Fibroblast of lung (primary cell): ENCODE results near the gene KLK11. TPM values are rescaled to one million over a fixed set of nuclear protein-coding genes. Genes with fewer than 3 reads are reported as not detected.

Experiments
- DNase-seq, 2 donors: peaks; one replicate each; pipeline versions ENCODE4 v3.0.0 to v3.0.0-alpha.2; 2010; ENCODE audit warnings: low read depth in 2 of 2
- H2AFZ ChIP-seq: 2 replicates; pipeline ENCODE4 v1.5.1; 2012; ENCODE audit warnings: low read length, control low read depth, inconsistent platforms
- H3K27ac ChIP-seq: 2 replicates; pipeline ENCODE4 v1.5.1; 2011; ENCODE audit warnings: low read length, control low read depth; ENCODE audit not compliant: insufficient read depth
- H3K27me3 ChIP-seq: 2 replicates; pipeline ENCODE4 v1.5.1; 2011; ENCODE audit warnings: mild to moderate bottlenecking, low read length; ENCODE audit not compliant: control insufficient read depth, insufficient read depth
- H3K36me3 ChIP-seq: 2 replicates; pipeline ENCODE4 v1.5.1; 2011; ENCODE audit warnings: low read length; ENCODE audit not compliant: control insufficient read depth, insufficient read depth
- H3K4me1 ChIP-seq: 2 replicates; pipeline ENCODE4 v1.5.1; 2011; ENCODE audit warnings: low read length; ENCODE audit not compliant: control insufficient read depth, insufficient read depth; ENCODE audit errors: extremely low read depth
- H3K4me2 ChIP-seq: 2 replicates; pipeline ENCODE4 v1.5.1; 2011; ENCODE audit warnings: low read length, control low read depth; ENCODE audit not compliant: insufficient read depth; ENCODE audit errors: extremely low read depth
- H3K4me3 ChIP-seq, 4 experiments: fragments of 200-600 bp in 1 of 4; sonication (generic) in 1 of 4; replicated peaks in 1 of 4; 2 replicates each; pipeline ENCODE4 v1.5.1; 2011 to 2016; ENCODE audit warnings: low read length in 4 of 4, low read depth in 3 of 4, mild to moderate bottlenecking in 3 of 4, control low read depth in 2 of 4, inconsistent platforms in 1 of 4, mixed read lengths in 1 of 4; ENCODE audit not compliant: insufficient read depth in 1 of 4; ENCODE audit errors: control extremely low read depth in 1 of 4
- H3K79me2 ChIP-seq: 2 replicates; pipeline ENCODE4 v1.5.1; 2012; ENCODE audit warnings: mild to moderate bottlenecking, low read length, inconsistent platforms; ENCODE audit not compliant: control insufficient read depth, insufficient read depth
- H3K9ac ChIP-seq: 2 replicates; pipeline ENCODE4 v1.5.1; 2011; ENCODE audit warnings: mild to moderate bottlenecking, low read length, control low read depth; ENCODE audit not compliant: insufficient read depth
- H3K9me3 ChIP-seq: 2 replicates; pipeline ENCODE4 v1.5.1; 2012; ENCODE audit warnings: low read depth, low read length; ENCODE audit not compliant: control insufficient read depth, insufficient read depth
- H4K20me1 ChIP-seq: 2 replicates; pipeline ENCODE4 v1.5.1; 2011; ENCODE audit warnings: low read length; ENCODE audit not compliant: control insufficient read depth, insufficient read depth; ENCODE audit errors: extremely low read depth
- CTCF ChIP-seq, 2 donors: IDR thresholded peaks in 1 of 2; conservative IDR thresholded peaks in 1 of 2; 1 replicate in 1 of 2; 2 replicates in 1 of 2; pipeline ENCODE4 v1.5.1; 2011 to 2012; ENCODE audit warnings: low read length in 2 of 2, control low read depth in 1 of 2, inconsistent platforms in 1 of 2, low read depth in 1 of 2, mild to moderate bottlenecking in 1 of 2
- EZH2 ChIP-seq: IDR thresholded peaks from 2 replicates; pipeline ENCODE4 v1.5.1; 2012; ENCODE audit warnings: low read length, control low read depth, mild to moderate bottlenecking; ENCODE audit errors: missing control alignments
- polyA plus RNA-seq, 2 donors: library from polyadenylated mRNA; depleted of rRNA in 1 of 2; stranded (reverse) in 1 of 2; unstranded in 1 of 2; fragments of >200 nt; gene quantifications; 2 replicates each; pipeline ENCODE4 v1.2.1, GENCODE V29; 2011 to 2012; ENCODE audit warnings: missing spikeins in 1 of 2
- total RNA-seq: library from RNA; depleted of rRNA; stranded (reverse); fragments of >200 nt; gene quantifications from 2 replicates; pipeline ENCODE4 v1.2.1, GENCODE V29; 2014

KLK11 gene
- total and polyA plus RNA-seq, 2 donors (not counting 1 experiment from before 2014, with no cell fraction given): not detected

GRCh38 chr19:50980208-50980607 is 46.2 kb downstream of the KLK11 start:
- Histone ChIP-seq H2AFZ (no peak overlapping the region), H4K20me1 (no peaks in the 10 kb centered on the region), H3K9ac (no peak overlapping the region), H3K4me1 (no peaks in the 10 kb centered on the region), H3K27ac (no peak overlapping the region), H3K9me3 (no peaks in the 10 kb centered on the region), H3K4me2 (no peak overlapping the region), H3K4me3 (no peak overlapping the region), H3K36me3 (no peaks in the 10 kb centered on the region), H3K79me2 (no peaks in the 10 kb centered on the region), H3K27me3 (no peaks in the 10 kb centered on the region)
- TF ChIP-seq CTCF (conservative IDR thresholded peaks at IDR 0.05 in 1 of 2, IDR thresholded peaks at IDR 0.05 in 1 of 2; ENCODE audit: low read depth in 1 of 2, low read length in 2 of 2) (no peak), EZH2 (no peak)
- no peak for DNase-seq

- no peaks in the 10 kb centered on the region for H3K79me2 ChIP-seq
- TF ChIP-seq CTCF (conservative IDR thresholded peaks at IDR 0.05 in 1 of 2, IDR thresholded peaks at IDR 0.05 in 1 of 2; ENCODE audit: low read depth in 1 of 2, low read length in 2 of 2): no peak
- no peak for TF ChIP-seq EZH2
- DNase-seq: no peak
Measured at GRCh38 chr19:50979758-50980157, 46.7 kb downstream of the KLK11 start.

GRCh38 chr19:50978772-50979390 is 47.5 kb downstream of the KLK11 start:
- no peak overlapping the region for H3K4me3 ChIP-seq
- H3K9me3 ChIP-seq: no peaks in the 10 kb centered on the region
- H4K20me1 ChIP-seq: no peaks in the 10 kb centered on the region
- H3K27me3 ChIP-seq: no peaks in the 10 kb centered on the region
- TF ChIP-seq CTCF (conservative IDR thresholded peaks at IDR 0.05 in 1 of 2, IDR thresholded peaks at IDR 0.05 in 1 of 2; ENCODE audit: low read depth in 1 of 2, low read length in 2 of 2): no peak
- TF ChIP-seq EZH2: no peak
- DNase-seq: no peak
- H3K79me2 ChIP-seq: no peaks in the 10 kb centered on the region
- no peaks in the 10 kb centered on the region for H3K36me3 ChIP-seq
- H3K4me1 ChIP-seq: no peaks in the 10 kb centered on the region
- H3K4me2 ChIP-seq: no peak overlapping the region
- no peak overlapping the region for H3K9ac ChIP-seq
- H2AFZ ChIP-seq: no peak overlapping the region
- H3K27ac ChIP-seq: no peak overlapping the region

More at GRCh38 chr19:50979758-50980157, 46.7 kb downstream of the KLK11 start:
- Histone ChIP-seq H3K9ac (no peak overlapping the region), H3K4me3 (no peak overlapping the region), H3K36me3 (no peaks in the 10 kb centered on the region), H4K20me1 (no peaks in the 10 kb centered on the region), H3K4me2 (no peak overlapping the region), H3K27ac (no peak overlapping the region), H2AFZ (no peak overlapping the region), H3K27me3 (no peaks in the 10 kb centered on the region), H3K4me1 (no peaks in the 10 kb centered on the region), H3K9me3 (no peaks in the 10 kb centered on the region)
